HCT116 (cell line): ENCODE data around the gene TMEM59L. TPM values are rescaled to one million over a fixed set of nuclear protein-coding genes. Genes with fewer than 3 reads are reported as not detected.

Experiments used
- ATAC-seq: fragments of 200-7000 bp; cut with Tn5 transposase; 2 replicates; pipeline ENCODE4 v1.9.1; 2020; ENCODE audit warnings: mild to moderate bottlenecking, moderate library complexity
- BruUV-seq: library from RNA; stranded (reverse); fragments of 400-500 nt; replicated peaks from 2 replicates; lab custom pipeline; 2021; lab: Mats Ljungman, UMichigan
- CTCF ChIA-PET: fragments of 300-600 bp; sonication (Branson Sonifier 250); formaldehyde crosslinking; loops from one replicate; lab custom pipeline; 2021; ENCODE audit warnings: antibody characterized with exemption; lab: Charles Lee
- POLR2A ChIA-PET: fragments of 300-600, 350-600 bp; sonication (Branson Sonifier 250); formaldehyde crosslinking; loops from one replicate; lab custom pipeline; 2021; ENCODE audit warnings: antibody characterized with exemption; lab: Charles Lee
- RAD21 ChIA-PET, 2 experiments: fragments of 300-600 bp; sonication (Branson Sonifier 250); formaldehyde crosslinking; loops; one replicate each; lab custom pipeline; 2023; ENCODE audit warnings: low total read pairs in 2 of 2; ENCODE audit not compliant: uncharacterized antibody in 2 of 2, unreplicated experiment in 2 of 2, low non-redundant PET in 1 of 2; lab: Charles Lee
- DNase-seq: peaks from one replicate; pipeline ENCODE4 v3.0.0-alpha.2; 2010; ENCODE audit warnings: low read depth, low spot score
- H2AFZ ChIP-seq: fragments of 200-600 bp; shearing (Covaris generic), sonication (generic); 2 replicates; pipeline ENCODE4 v1.6.1; 2017; ENCODE audit warnings: low read depth, mixed run types, mixed read lengths, antibody characterized with exemption, low read length; ENCODE audit not compliant: poor library complexity, severe bottlenecking
- H3K27ac ChIP-seq: 2 replicates; pipeline ENCODE4 v1.5.1; 2012; ENCODE audit warnings: low read depth, low read length
- H3K27me3 ChIP-seq: fragments of 200-600 bp; sonication (generic); 2 replicates; pipeline ENCODE4 v1.6.1; 2016; ENCODE audit warnings: mixed run types, low read length, mixed read lengths; ENCODE audit not compliant: insufficient read depth
- H3K36me3 ChIP-seq, 2 experiments: fragments of 200-500 bp in 1 of 2; fragments of 200-600 bp in 1 of 2; sonication (Bioruptor generic) in 1 of 2; sonication (generic) in 1 of 2; 2 replicates each; pipeline versions ENCODE4 v1.5.1 to v1.6.1; 2014 to 2016; ENCODE audit warnings: low read length in 2 of 2, inconsistent platforms in 1 of 2, mixed read lengths in 1 of 2, mixed run types in 1 of 2; ENCODE audit not compliant: insufficient read depth in 2 of 2, control insufficient read depth in 1 of 2
- H3K4me1 ChIP-seq, 2 experiments: fragments of 200-600 bp in 1 of 2; sonication (generic) in 1 of 2; 2 replicates each; pipeline versions ENCODE4 v1.5.1 to v1.6.1; 2012 to 2017; ENCODE audit warnings: low read length in 2 of 2, inconsistent platforms in 1 of 2, mild to moderate bottlenecking in 1 of 2, mixed read lengths in 1 of 2, mixed run types in 1 of 2, moderate library complexity in 1 of 2; ENCODE audit not compliant: insufficient read depth in 2 of 2, control insufficient read depth in 1 of 2
- H3K4me2 ChIP-seq: fragments of 200-600 bp; sonication (generic); 2 replicates; pipeline ENCODE4 v1.6.1; 2017; ENCODE audit warnings: mixed run types, low read length, mixed read lengths
- H3K4me3 ChIP-seq, 2 experiments: fragments of 200-600 bp in 1 of 2; sonication (generic) in 1 of 2; replicated peaks in 1 of 2; 2 replicates each; pipeline ENCODE4 v1.5.1; 2011 to 2016; ENCODE audit warnings: low read length in 2 of 2, control low read depth in 1 of 2, low read depth in 1 of 2, mild to moderate bottlenecking in 1 of 2, mixed read lengths in 1 of 2, mixed run types in 1 of 2
- H3K79me2 ChIP-seq: fragments of 200-600 bp; sonication (generic); 2 replicates; pipeline ENCODE4 v1.6.1; 2017; ENCODE audit warnings: mild to moderate bottlenecking, mixed run types, low read length, moderate library complexity, mixed read lengths; ENCODE audit not compliant: insufficient read depth
- H3K9ac ChIP-seq: fragments of 200-600 bp; sonication (generic); 2 replicates; pipeline ENCODE4 v1.6.1; 2016; ENCODE audit warnings: low read length, mixed read lengths
- H3K9me2 ChIP-seq: fragments of 200-600 bp; sonication (generic), shearing (Covaris generic); 2 replicates; pipeline ENCODE4 v1.6.1; 2017; ENCODE audit warnings: mixed run types, mild to moderate bottlenecking, moderate library complexity; ENCODE audit not compliant: insufficient read depth
- H3K9me3 ChIP-seq, 2 experiments: fragments of 200-500 bp in 1 of 2; fragments of 200-600 bp in 1 of 2; sonication (Bioruptor generic) in 1 of 2; sonication (generic) in 1 of 2; 2 replicates each; pipeline ENCODE4 v1.6.1; 2014 to 2017; ENCODE audit warnings: low read length in 2 of 2, mixed read lengths in 2 of 2, inconsistent platforms in 1 of 2, low read depth in 1 of 2, mild to moderate bottlenecking in 1 of 2, mixed run types in 1 of 2, moderate library complexity in 1 of 2; ENCODE audit not compliant: control insufficient read depth in 1 of 2, insufficient read depth in 1 of 2
- H4K20me1 ChIP-seq: fragments of 200-600 bp; sonication (generic), shearing (Covaris generic); 2 replicates; pipeline ENCODE4 v1.6.1; 2017; ENCODE audit warnings: mixed run types, mild to moderate bottlenecking, moderate library complexity; ENCODE audit not compliant: insufficient read depth
- CBX3 ChIP-seq: IDR thresholded peaks from 2 replicates; pipeline ENCODE4 v1.6.1; 2012; ENCODE audit warnings: low read depth
- EGR1 ChIP-seq: IDR thresholded peaks from 2 replicates; pipeline ENCODE4 v1.6.1; 2012; ENCODE audit warnings: low read depth
- ELF1 ChIP-seq: IDR thresholded peaks from 2 replicates; pipeline ENCODE4 v1.6.1; 2012; ENCODE audit warnings: low read depth, borderline replicate concordance
- EZH2phosphoT487 ChIP-seq: fragments of 200-600 bp; IDR thresholded peaks from 2 replicates; pipeline ENCODE4 v1.6.1; 2018; ENCODE audit warnings: antibody characterized with exemption, borderline replicate concordance
- FOSL1 ChIP-seq: IDR thresholded peaks from 2 replicates; pipeline ENCODE4 v1.6.1; 2012; ENCODE audit warnings: low read depth
- POLR2A ChIP-seq: IDR thresholded peaks from 2 replicates; pipeline ENCODE4 v1.7.0; 2011; ENCODE audit warnings: borderline replicate concordance; ENCODE audit not compliant: insufficient read depth, insufficient read length; ENCODE audit errors: extremely low read depth
- POLR2AphosphoS5 ChIP-seq: IDR thresholded peaks from 2 replicates; pipeline ENCODE4 v1.6.1; 2011; ENCODE audit warnings: mild to moderate bottlenecking, low read depth, low read length, moderate library complexity
- RAD21 ChIP-seq: IDR thresholded peaks from 2 replicates; pipeline ENCODE4 v1.6.1; 2012; ENCODE audit warnings: low read depth, mild to moderate bottlenecking
- SP1 ChIP-seq: IDR thresholded peaks from 2 replicates; pipeline ENCODE4 v1.6.1; 2012; ENCODE audit warnings: low read depth
- TCF7L2 ChIP-seq: IDR thresholded peaks from 2 replicates; pipeline ENCODE4 v1.7.0; 2011; ENCODE audit warnings: borderline replicate concordance, inconsistent platforms; ENCODE audit not compliant: insufficient read depth, insufficient read length; ENCODE audit errors: extremely low read depth
- YY1 ChIP-seq: IDR thresholded peaks from 2 replicates; pipeline ENCODE4 v1.6.1; 2011; ENCODE audit warnings: low read length, low read depth, moderate library complexity, mild to moderate bottlenecking; ENCODE audit not compliant: insufficient replicate concordance; ENCODE audit errors: extremely low read depth
- ZFX ChIP-seq: fragments of 450-650 bp; IDR thresholded peaks from 2 replicates; pipeline ENCODE4 v1.6.1; 2017
- intact Hi-C: fragments of 100-400 bp; cut with micrococcal nuclease; formaldehyde crosslinking; loops from 2 replicates; pipeline ENCODE4 v1.10.0; 2022
- total RNA-seq: library from RNA; stranded (reverse); gene quantifications from one replicate; pipeline ENCODE4 v1.2.1, GENCODE V29; 2021; ENCODE audit not compliant: unreplicated experiment
- TF ChIP-seq, protein P1 (sequence below): IDR thresholded peaks from 2 replicates; pipeline ENCODE4 v1.6.1; 2012; ENCODE audit warnings: low read depth

Gene TMEM59L
- total RNA-seq, 1 experiment from 2014 or later, result 14.3 TPM

DNA sequence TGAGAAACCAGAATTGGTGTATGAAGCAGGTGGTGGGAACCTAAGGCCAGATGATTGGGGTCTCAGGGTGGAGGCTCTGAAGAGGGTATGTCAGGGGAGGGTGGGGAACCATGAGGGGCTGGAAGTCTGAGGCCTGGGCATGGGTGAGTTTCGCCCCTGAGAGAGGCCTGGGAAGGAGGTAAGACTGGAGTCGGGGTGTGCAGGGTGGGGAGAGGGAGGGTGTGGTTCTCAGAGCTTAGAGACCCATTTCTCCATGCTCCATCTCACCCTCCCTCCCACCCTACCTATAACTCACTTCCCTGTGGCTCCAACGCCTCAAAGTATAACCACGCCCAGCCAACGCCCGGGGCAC lies 23.1 kb downstream of the TMEM59L start:
- Histone ChIP-seq H3K27ac (no peak overlapping the region), H3K4me2 (peak overlapping the region; percentile 44), H3K9ac (no peak overlapping the region), H4K20me1 (no peaks in the 10 kb centered on the region), H3K9me2 (no peaks in the 10 kb centered on the region), H3K4me1 (peaks cover 9 to 27% of the 10 kb centered on the region in 2 experiments), H3K27me3 (no peaks in the 10 kb centered on the region), H3K79me2 (peaks cover 33% of the 10 kb centered on the region), H3K36me3 (no peaks in the 10 kb centered on the region), H3K4me3 (no peak overlapping the region), H2AFZ (no peak overlapping the region), H3K9me3 (no peaks in the 10 kb centered on the region)
- TF ChIP-seq EZH2phosphoT487 (no peak), EGR1 (no peak), TCF7L2 (no peak), YY1 (no peak), RAD21 (no peak), POLR2A (no peak), ZFX (no peak), FOSL1 (no peak), ELF1 (no peak), POLR2AphosphoS5 (no peak), CBX3 (no peak)
- intact Hi-C loops, result loop anchor here (2.0 to 5.0 kb wide), 2 partner anchors 44 to 113 kb away; partner anchors contain the start of gene ELL
- no TSS peak for BruUV-seq
- DNase-seq (no peak), ATAC-seq (no peak)
- ChIA-PET RAD21 (no interaction called here), POLR2A (no interaction called here), CTCF (interaction anchor here (0.8 kb wide), 1 partner anchor 42 kb away, joined by 3 read pairs; no protein-coding TSS in a partner anchor)

DNA sequence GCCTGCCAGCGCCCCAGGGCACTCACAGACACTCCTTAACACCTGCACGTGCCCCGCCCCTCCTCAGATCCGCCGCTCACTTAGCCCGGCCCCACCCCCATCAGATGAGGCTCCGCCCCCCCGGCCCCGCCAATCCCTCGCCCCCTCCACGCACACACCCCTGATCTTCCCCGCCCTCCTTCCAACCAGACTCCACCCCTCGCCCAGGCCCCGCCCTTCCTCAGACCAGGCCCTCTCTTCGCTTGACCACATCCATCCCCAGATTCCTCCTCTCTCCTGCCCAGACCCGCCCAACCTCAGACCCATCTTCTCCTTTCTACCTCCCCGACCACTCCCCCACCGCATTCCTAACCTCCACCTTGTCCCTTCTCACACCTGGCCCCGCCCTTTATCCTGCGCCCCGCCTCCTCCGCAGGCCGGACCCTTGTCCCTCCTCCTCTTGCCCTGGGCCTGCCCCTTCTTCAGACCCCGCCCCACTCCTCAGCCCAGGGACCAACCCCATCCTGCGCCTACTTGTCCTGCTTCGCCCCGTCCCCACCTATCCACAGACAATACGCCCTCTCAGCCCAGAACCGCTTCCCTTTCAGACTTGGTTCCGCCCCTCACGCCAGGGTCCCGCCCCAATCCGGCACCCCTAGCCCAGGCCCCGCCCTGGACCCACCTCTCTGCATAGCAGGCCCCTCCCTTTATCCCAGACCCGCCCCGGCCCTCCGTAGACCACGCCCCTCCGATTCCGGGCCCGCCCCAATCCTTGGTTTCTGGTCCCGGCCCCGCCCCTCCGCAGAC lies 23.7 kb downstream of the TMEM59L start:
- H3K27me3 ChIP-seq, result no peaks in the 10 kb centered on the region
- no peaks in the 10 kb centered on the region for H3K36me3 ChIP-seq
- H3K9me3 ChIP-seq, result no peaks in the 10 kb centered on the region
- ChIA-PET POLR2A (no interaction called here), RAD21 (no interaction called here)
- peak overlapping the region; percentile 98 for H3K9ac ChIP-seq
- H3K27ac ChIP-seq, result peak overlapping the region; percentile 78
- no peaks in the 10 kb centered on the region for H4K20me1 ChIP-seq
- H3K9me2 ChIP-seq, result no peaks in the 10 kb centered on the region
- peak overlapping the region; percentile 92 to 98 for H3K4me3 ChIP-seq
- intact Hi-C loops, result loop anchor here (2.0 to 5.0 kb wide), 2 partner anchors 44 to 114 kb away; partner anchors contain the start of gene ELL
- TF ChIP-seq YY1 (no peak), TCF7L2 (peak; percentile 87), SP1 (peak; percentile 64; the same call in 1 of the 2 replicates)
- TF ChIP-seq, protein P1, sequence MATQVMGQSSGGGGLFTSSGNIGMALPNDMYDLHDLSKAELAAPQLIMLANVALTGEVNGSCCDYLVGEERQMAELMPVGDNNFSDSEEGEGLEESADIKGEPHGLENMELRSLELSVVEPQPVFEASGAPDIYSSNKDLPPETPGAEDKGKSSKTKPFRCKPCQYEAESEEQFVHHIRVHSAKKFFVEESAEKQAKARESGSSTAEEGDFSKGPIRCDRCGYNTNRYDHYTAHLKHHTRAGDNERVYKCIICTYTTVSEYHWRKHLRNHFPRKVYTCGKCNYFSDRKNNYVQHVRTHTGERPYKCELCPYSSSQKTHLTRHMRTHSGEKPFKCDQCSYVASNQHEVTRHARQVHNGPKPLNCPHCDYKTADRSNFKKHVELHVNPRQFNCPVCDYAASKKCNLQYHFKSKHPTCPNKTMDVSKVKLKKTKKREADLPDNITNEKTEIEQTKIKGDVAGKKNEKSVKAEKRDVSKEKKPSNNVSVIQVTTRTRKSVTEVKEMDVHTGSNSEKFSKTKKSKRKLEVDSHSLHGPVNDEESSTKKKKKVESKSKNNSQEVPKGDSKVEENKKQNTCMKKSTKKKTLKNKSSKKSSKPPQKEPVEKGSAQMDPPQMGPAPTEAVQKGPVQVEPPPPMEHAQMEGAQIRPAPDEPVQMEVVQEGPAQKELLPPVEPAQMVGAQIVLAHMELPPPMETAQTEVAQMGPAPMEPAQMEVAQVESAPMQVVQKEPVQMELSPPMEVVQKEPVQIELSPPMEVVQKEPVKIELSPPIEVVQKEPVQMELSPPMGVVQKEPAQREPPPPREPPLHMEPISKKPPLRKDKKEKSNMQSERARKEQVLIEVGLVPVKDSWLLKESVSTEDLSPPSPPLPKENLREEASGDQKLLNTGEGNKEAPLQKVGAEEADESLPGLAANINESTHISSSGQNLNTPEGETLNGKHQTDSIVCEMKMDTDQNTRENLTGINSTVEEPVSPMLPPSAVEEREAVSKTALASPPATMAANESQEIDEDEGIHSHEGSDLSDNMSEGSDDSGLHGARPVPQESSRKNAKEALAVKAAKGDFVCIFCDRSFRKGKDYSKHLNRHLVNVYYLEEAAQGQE, result no peak
- TF ChIP-seq, all 23 proteins: peak for 2
- CTCF ChIA-PET, result no interaction called here
- peak overlapping the region; percentile 80 for H2AFZ ChIP-seq
- no TSS peak for BruUV-seq
- peak; percentile 89 for ATAC-seq
- DNase-seq, result peak; percentile 87
- H3K79me2 ChIP-seq, result peaks cover 36% of the 10 kb centered on the region
- peak overlapping the region; percentile 99 for H3K4me2 ChIP-seq
- peaks cover 9 to 27% of the 10 kb centered on the region in 2 experiments for H3K4me1 ChIP-seq
